Neural cell (in vitro differentiated cells): ENCODE data around the gene SLC7A8. TPM values are rescaled to one million over a fixed set of nuclear protein-coding genes. Genes with fewer than 3 reads are reported as not detected.

Experiments
- H2AFZ ChIP-seq: fragments of 200-600, 300-800 bp; sonication (generic), shearing (Covaris generic); 2 replicates; pipeline ENCODE4 v1.6.0; 2014; ENCODE audit warnings: low read depth, mild to moderate bottlenecking, antibody characterized with exemption, low read length, moderate library complexity
- H3F3A ChIP-seq: fragments of 200-600 bp; shearing (Covaris generic); 2 replicates; pipeline ENCODE4 v1.6.1; 2016; ENCODE audit warnings: mild to moderate bottlenecking, moderate library complexity, mixed read lengths, antibody characterized with exemption, low read length; ENCODE audit not compliant: insufficient read depth, poor library complexity, severe bottlenecking
- H3K27ac ChIP-seq: fragments of 200-600, 300-800 bp; sonication (generic), shearing (Covaris generic); 2 replicates; pipeline ENCODE4 v1.5.1; 2014; ENCODE audit warnings: mild to moderate bottlenecking, low read length, moderate library complexity
- H3K27me3 ChIP-seq: fragments of 300-800, 200-600 bp; sonication (generic), shearing (Covaris generic); 2 replicates; pipeline ENCODE4 v1.6.0; 2014; ENCODE audit warnings: mild to moderate bottlenecking, low read depth, low read length, moderate library complexity; ENCODE audit not compliant: insufficient read depth
- H3K36me3 ChIP-seq: fragments of 300-800, 200-600 bp; sonication (generic), shearing (Covaris generic); 2 replicates; pipeline ENCODE4 v1.5.1; 2014; ENCODE audit warnings: mild to moderate bottlenecking, antibody characterized with exemption, low read length, moderate library complexity; ENCODE audit not compliant: insufficient read depth
- H3K4me2 ChIP-seq: fragments of 300-800, 200-600 bp; sonication (generic), shearing (Covaris generic); 2 replicates; pipeline ENCODE4 v1.6.0; 2014; ENCODE audit warnings: mild to moderate bottlenecking, low read length
- H3K4me3 ChIP-seq: fragments of 300-800, 200-600 bp; sonication (generic), shearing (Covaris generic); 2 replicates; pipeline ENCODE4 v1.5.1; 2014; ENCODE audit warnings: mild to moderate bottlenecking, low read length, moderate library complexity
- H3K79me2 ChIP-seq: fragments of 200-600 bp; shearing (Covaris generic); replicated peaks from 2 replicates; pipeline ENCODE4 v1.6.0; 2014; ENCODE audit warnings: mild to moderate bottlenecking, low read length, moderate library complexity; ENCODE audit not compliant: insufficient read depth
- H3K9ac ChIP-seq: fragments of 300-800, 200-600 bp; sonication (generic), shearing (Covaris generic); 2 replicates; pipeline ENCODE4 v1.6.1; 2016; ENCODE audit warnings: mild to moderate bottlenecking, low read length, mixed read lengths
- H3K9me2 ChIP-seq: fragments of 200-600 bp; shearing (Covaris generic); 2 replicates; pipeline ENCODE4 v1.6.1; 2016; ENCODE audit warnings: mild to moderate bottlenecking, low read length, mixed read lengths; ENCODE audit not compliant: insufficient read depth
- H3K9me3 ChIP-seq: fragments of 200-600, 300-800 bp; sonication (generic), shearing (Covaris generic); 2 replicates; pipeline ENCODE4 v1.6.1; 2016; ENCODE audit warnings: mild to moderate bottlenecking, mixed run types, low read length, moderate library complexity, mixed read lengths
- H4K20me1 ChIP-seq: fragments of 200-600 bp; shearing (Covaris generic); 2 replicates; pipeline ENCODE4 v1.6.1; 2016; ENCODE audit warnings: mild to moderate bottlenecking, mixed run types; ENCODE audit not compliant: insufficient read depth
- EP300 ChIP-seq: fragments of 450-650 bp; conservative IDR thresholded peaks from 2 replicates; pipeline ENCODE4 v1.6.1; 2014; ENCODE audit warnings: antibody characterized with exemption, mild to moderate bottlenecking, moderate library complexity; ENCODE audit not compliant: poor library complexity, severe bottlenecking
- EZH2 ChIP-seq: fragments of 200-600, 300-800 bp; shearing (Covaris generic), sonication (generic); IDR thresholded peaks from 2 replicates; pipeline ENCODE4 v1.6.1; 2014; ENCODE audit warnings: antibody characterized with exemption, low read length, borderline replicate concordance, mild to moderate bottlenecking; ENCODE audit not compliant: insufficient read depth, poor library complexity, severe bottlenecking
- MXI1 ChIP-seq: fragments of 450-650 bp; conservative IDR thresholded peaks from 2 replicates; pipeline ENCODE4 v1.6.1; 2014; ENCODE audit warnings: antibody characterized with exemption, mild to moderate bottlenecking; ENCODE audit not compliant: poor library complexity, severe bottlenecking
- POLR2AphosphoS5 ChIP-seq: IDR thresholded peaks from 2 replicates; pipeline ENCODE4 v1.6.1; 2012
- RAD21 ChIP-seq: fragments of 450-650 bp; conservative IDR thresholded peaks from 2 replicates; pipeline ENCODE4 v1.6.1; 2014; ENCODE audit warnings: antibody characterized with exemption, mild to moderate bottlenecking, moderate library complexity
- SMC3 ChIP-seq: fragments of 450-650 bp; conservative IDR thresholded peaks from 2 replicates; pipeline ENCODE4 v1.6.1; 2014; ENCODE audit warnings: antibody characterized with exemption, mild to moderate bottlenecking, moderate library complexity; ENCODE audit not compliant: poor library complexity
- TAF1 ChIP-seq: IDR thresholded peaks from 2 replicates; pipeline ENCODE4 v1.6.1; 2012; ENCODE audit warnings: low read depth
- polyA plus RNA-seq: library from polyadenylated mRNA; depleted of rRNA; stranded (reverse); fragments of >200 nt; gene quantifications from 2 replicates; pipeline ENCODE4 v1.2.3, GENCODE V29; 2014
- TF ChIP-seq, protein P1 (sequence below): IDR thresholded peaks from 2 replicates; pipeline ENCODE4 v1.6.1; 2012; ENCODE audit warnings: borderline replicate concordance
- TF ChIP-seq, protein P2 (sequence below): fragments of 450-650 bp; IDR thresholded peaks from 2 replicates; pipeline ENCODE4 v1.5.1; 2014; ENCODE audit warnings: antibody characterized with exemption, mild to moderate bottlenecking, moderate library complexity; ENCODE audit not compliant: poor library complexity, severe bottlenecking

The SLC7A8 gene
- polyA plus RNA-seq, 1 donor from 2014 or later: 0.21 TPM

DNA sequence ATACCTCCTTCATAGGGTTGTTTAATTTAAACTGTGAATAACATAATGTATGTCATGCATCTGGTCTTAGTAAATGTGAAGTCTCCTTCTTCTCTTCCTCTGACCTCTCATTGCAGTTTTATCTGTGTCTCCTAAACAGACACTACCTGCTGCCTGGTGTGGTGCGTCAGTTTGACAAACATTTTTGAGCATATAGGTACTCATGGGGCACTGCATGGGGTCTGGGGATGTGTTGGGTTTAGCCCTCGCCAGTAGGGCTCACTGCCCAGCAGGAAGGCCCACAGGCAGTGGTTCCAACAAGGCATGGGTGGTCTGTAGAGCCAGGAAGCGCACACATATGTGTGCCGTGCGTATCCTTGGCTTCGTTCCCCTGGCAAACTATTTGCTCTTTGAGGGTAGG lies 61.4 kb downstream of the SLC7A8 start:
- H3K9me2 ChIP-seq: no peaks in the 10 kb centered on the region
- no peak overlapping the region for H3K4me3 ChIP-seq
- H3K27me3 ChIP-seq: no peaks in the 10 kb centered on the region
- H4K20me1 ChIP-seq: no peaks in the 10 kb centered on the region
- H3K36me3 ChIP-seq: no peaks in the 10 kb centered on the region
- H2AFZ ChIP-seq: no peak overlapping the region
- H3K27ac ChIP-seq: no peak overlapping the region
- no peak for TF ChIP-seq RAD21
- no peak for TF ChIP-seq EZH2
- TF ChIP-seq TAF1: no peak
- no peak for TF ChIP-seq MXI1
- no peak for TF ChIP-seq SMC3
- no peak for TF ChIP-seq EP300
- TF ChIP-seq, protein P1, sequence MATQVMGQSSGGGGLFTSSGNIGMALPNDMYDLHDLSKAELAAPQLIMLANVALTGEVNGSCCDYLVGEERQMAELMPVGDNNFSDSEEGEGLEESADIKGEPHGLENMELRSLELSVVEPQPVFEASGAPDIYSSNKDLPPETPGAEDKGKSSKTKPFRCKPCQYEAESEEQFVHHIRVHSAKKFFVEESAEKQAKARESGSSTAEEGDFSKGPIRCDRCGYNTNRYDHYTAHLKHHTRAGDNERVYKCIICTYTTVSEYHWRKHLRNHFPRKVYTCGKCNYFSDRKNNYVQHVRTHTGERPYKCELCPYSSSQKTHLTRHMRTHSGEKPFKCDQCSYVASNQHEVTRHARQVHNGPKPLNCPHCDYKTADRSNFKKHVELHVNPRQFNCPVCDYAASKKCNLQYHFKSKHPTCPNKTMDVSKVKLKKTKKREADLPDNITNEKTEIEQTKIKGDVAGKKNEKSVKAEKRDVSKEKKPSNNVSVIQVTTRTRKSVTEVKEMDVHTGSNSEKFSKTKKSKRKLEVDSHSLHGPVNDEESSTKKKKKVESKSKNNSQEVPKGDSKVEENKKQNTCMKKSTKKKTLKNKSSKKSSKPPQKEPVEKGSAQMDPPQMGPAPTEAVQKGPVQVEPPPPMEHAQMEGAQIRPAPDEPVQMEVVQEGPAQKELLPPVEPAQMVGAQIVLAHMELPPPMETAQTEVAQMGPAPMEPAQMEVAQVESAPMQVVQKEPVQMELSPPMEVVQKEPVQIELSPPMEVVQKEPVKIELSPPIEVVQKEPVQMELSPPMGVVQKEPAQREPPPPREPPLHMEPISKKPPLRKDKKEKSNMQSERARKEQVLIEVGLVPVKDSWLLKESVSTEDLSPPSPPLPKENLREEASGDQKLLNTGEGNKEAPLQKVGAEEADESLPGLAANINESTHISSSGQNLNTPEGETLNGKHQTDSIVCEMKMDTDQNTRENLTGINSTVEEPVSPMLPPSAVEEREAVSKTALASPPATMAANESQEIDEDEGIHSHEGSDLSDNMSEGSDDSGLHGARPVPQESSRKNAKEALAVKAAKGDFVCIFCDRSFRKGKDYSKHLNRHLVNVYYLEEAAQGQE: no peak
- TF ChIP-seq, protein P2, sequence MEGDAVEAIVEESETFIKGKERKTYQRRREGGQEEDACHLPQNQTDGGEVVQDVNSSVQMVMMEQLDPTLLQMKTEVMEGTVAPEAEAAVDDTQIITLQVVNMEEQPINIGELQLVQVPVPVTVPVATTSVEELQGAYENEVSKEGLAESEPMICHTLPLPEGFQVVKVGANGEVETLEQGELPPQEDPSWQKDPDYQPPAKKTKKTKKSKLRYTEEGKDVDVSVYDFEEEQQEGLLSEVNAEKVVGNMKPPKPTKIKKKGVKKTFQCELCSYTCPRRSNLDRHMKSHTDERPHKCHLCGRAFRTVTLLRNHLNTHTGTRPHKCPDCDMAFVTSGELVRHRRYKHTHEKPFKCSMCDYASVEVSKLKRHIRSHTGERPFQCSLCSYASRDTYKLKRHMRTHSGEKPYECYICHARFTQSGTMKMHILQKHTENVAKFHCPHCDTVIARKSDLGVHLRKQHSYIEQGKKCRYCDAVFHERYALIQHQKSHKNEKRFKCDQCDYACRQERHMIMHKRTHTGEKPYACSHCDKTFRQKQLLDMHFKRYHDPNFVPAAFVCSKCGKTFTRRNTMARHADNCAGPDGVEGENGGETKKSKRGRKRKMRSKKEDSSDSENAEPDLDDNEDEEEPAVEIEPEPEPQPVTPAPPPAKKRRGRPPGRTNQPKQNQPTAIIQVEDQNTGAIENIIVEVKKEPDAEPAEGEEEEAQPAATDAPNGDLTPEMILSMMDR: no peak
- no peak for TF ChIP-seq POLR2AphosphoS5
- no peaks in the 10 kb centered on the region for H3K9me3 ChIP-seq
- H3F3A ChIP-seq: no peaks in the 10 kb centered on the region
- no peak overlapping the region for H3K9ac ChIP-seq
- no peaks in the 10 kb centered on the region for H3K79me2 ChIP-seq
- no peak overlapping the region for H3K4me2 ChIP-seq

DNA sequence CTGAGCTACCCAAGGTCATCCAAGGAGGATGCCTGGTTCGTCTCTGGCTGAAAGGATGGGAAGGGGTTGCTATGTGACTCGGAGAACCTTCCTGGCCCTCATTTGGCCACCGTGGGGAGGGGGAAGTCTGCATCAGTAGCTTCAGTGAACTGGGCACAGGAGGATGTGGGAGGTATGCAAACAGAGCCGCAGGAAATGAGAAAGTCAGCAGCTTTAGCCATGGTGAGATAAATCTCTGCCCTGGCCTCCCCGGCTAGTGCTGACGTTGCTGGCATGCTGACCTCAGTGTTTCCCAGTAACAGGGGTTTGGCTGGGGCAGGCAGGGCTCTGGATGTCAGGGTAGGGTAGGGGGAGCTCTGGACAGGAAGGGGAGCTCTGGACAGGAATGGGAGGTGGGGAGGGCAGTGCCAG lies 62.1 kb downstream of the SLC7A8 start:
- no peak overlapping the region for H3K4me2 ChIP-seq

More for the DNA sequence above, 62.1 kb downstream of the SLC7A8 start:
- no peaks in the 10 kb centered on the region for H3K9me3 ChIP-seq
- no peaks in the 10 kb centered on the region for H4K20me1 ChIP-seq
- H3K9ac ChIP-seq: peak overlapping the region; percentile 5
- no peaks in the 10 kb centered on the region for H3K36me3 ChIP-seq
- no peak overlapping the region for H3K4me3 ChIP-seq
- H2AFZ ChIP-seq: no peak overlapping the region
- H3K9me2 ChIP-seq: no peaks in the 10 kb centered on the region
- no peak overlapping the region for H3K27ac ChIP-seq
- H3K27me3 ChIP-seq: no peaks in the 10 kb centered on the region
- H3F3A ChIP-seq: no peaks in the 10 kb centered on the region
- no peaks in the 10 kb centered on the region for H3K79me2 ChIP-seq
- TF ChIP-seq EP300 (no peak), SMC3 (no peak), POLR2AphosphoS5 (no peak), RAD21 (no peak), EZH2 (no peak)
- TF ChIP-seq, protein P2: no peak
- TF ChIP-seq, protein P1: no peak
